Osteocyte (in vitro differentiated cells): ENCODE data around the gene HERC2. TPM values are rescaled to one million over a fixed set of nuclear protein-coding genes. Genes with fewer than 3 reads are reported as not detected.
"Not testable (repeated sequence)": the region's sequence is repeated elsewhere in the genome, so short reads cannot be mapped to it uniquely, and the experiment has no call there.

ENCODE experiments used
- DNase-seq: peaks from one replicate; pipeline ENCODE4 v3.0.0; 2021; ENCODE audit warnings: mixed read lengths; ENCODE audit not compliant: unreplicated experiment; ENCODE audit errors: extremely low spot score
- H3K27ac Mint-ChIP-seq: one replicate; pipeline ENCODE4 v1.8.0; 2021; ENCODE audit warnings: mild to moderate bottlenecking, mixed read lengths; ENCODE audit not compliant: unreplicated experiment
- H3K27me3 Mint-ChIP-seq: one replicate; pipeline ENCODE4 v1.8.0; 2021; ENCODE audit warnings: mixed read lengths; ENCODE audit not compliant: unreplicated experiment
- H3K36me3 Mint-ChIP-seq: one replicate; pipeline ENCODE4 v1.8.0; 2021; ENCODE audit warnings: mixed read lengths; ENCODE audit not compliant: unreplicated experiment
- H3K4me1 Mint-ChIP-seq: one replicate; pipeline ENCODE4 v1.8.0; 2021; ENCODE audit warnings: mixed read lengths; ENCODE audit not compliant: unreplicated experiment
- H3K4me3 Mint-ChIP-seq: one replicate; pipeline ENCODE4 v1.8.0; 2021; ENCODE audit warnings: mild to moderate bottlenecking, moderate library complexity, mixed read lengths; ENCODE audit not compliant: unreplicated experiment
- H3K9me3 Mint-ChIP-seq: one replicate; pipeline ENCODE4 v1.8.0; 2021; ENCODE audit warnings: mixed read lengths; ENCODE audit not compliant: unreplicated experiment
- CTCF ChIP-seq: fragments of 200-600 bp; sonication (generic); IDR thresholded peaks from 2 replicates; pipeline ENCODE4 v1.5.0; 2021; ENCODE audit warnings: antibody characterized with exemption, mild to moderate bottlenecking, moderate library complexity
- total RNA-seq: library from RNA; stranded (reverse); gene quantifications from 2 replicates; pipeline ENCODE4 v1.2.1, GENCODE V29; 2021

HERC2 gene
- total RNA-seq, 1 donor from 2014 or later = 89.2 TPM

- no peak for TF ChIP-seq CTCF
- H3K4me1 Mint-ChIP-seq = no peaks in the 10 kb centered on the region
- no peaks in the 10 kb centered on the region for H3K27me3 Mint-ChIP-seq
- peaks cover 5% of the 10 kb centered on the region for H3K9me3 Mint-ChIP-seq
- H3K27ac Mint-ChIP-seq = no peak overlapping the region
- DNase-seq = no peak
- H3K4me3 Mint-ChIP-seq = no peak overlapping the region
- H3K36me3 Mint-ChIP-seq = peaks cover 59% of the 10 kb centered on the region
These were observed 93.9 kb downstream of the HERC2 start for GRCh38 chr15:28228096-28228495.

- H3K9me3 Mint-ChIP-seq, H3K27me3 Mint-ChIP-seq, H3K4me3 Mint-ChIP-seq, DNase-seq, H3K27ac Mint-ChIP-seq, H3K4me1 Mint-ChIP-seq: not testable (repeated sequence)
- H3K36me3 Mint-ChIP-seq = peaks cover 53% of the 10 kb centered on the region
- peak; percentile 57 for TF ChIP-seq CTCF
These were observed 94.7 kb downstream of the HERC2 start for GRCh38 chr15:28227303-28227702.

- H3K4me3 Mint-ChIP-seq, H3K4me1 Mint-ChIP-seq, H3K9me3 Mint-ChIP-seq, H3K27ac Mint-ChIP-seq, DNase-seq, H3K27me3 Mint-ChIP-seq: not testable (repeated sequence)
- H3K36me3 Mint-ChIP-seq = peaks cover 49% of the 10 kb centered on the region
These were observed 99.4 kb downstream of the HERC2 start for GRCh38 chr15:28222612-28223011.

GRCh38 chr15:28221696-28222095 is 100.3 kb downstream of the HERC2 start:
- not testable (repeated sequence) for H3K4me1 Mint-ChIP-seq, H3K27me3 Mint-ChIP-seq, DNase-seq, H3K27ac Mint-ChIP-seq, H3K9me3 Mint-ChIP-seq, H3K4me3 Mint-ChIP-seq
- H3K36me3 Mint-ChIP-seq = peaks cover 42% of the 10 kb centered on the region

GRCh38 chr15:28219116-28219515 is 102.9 kb downstream of the HERC2 start:
- no peak for DNase-seq
- H3K4me1 Mint-ChIP-seq = no peaks in the 10 kb centered on the region

GRCh38 chr15:28216946-28217546 is 104.9 kb downstream of the HERC2 start:
- H3K4me1 Mint-ChIP-seq, DNase-seq, H3K27me3 Mint-ChIP-seq, H3K4me3 Mint-ChIP-seq, H3K9me3 Mint-ChIP-seq, H3K27ac Mint-ChIP-seq: not testable (repeated sequence)
- peaks cover 28% of the 10 kb centered on the region for H3K36me3 Mint-ChIP-seq

More at GRCh38 chr15:28219116-28219515, 102.9 kb downstream of the HERC2 start:
- no peak for TF ChIP-seq CTCF
- no peaks in the 10 kb centered on the region for H3K9me3 Mint-ChIP-seq
- H3K27me3 Mint-ChIP-seq = no peaks in the 10 kb centered on the region
- H3K36me3 Mint-ChIP-seq = peaks cover 26% of the 10 kb centered on the region
- H3K27ac Mint-ChIP-seq = no peak overlapping the region
- H3K4me3 Mint-ChIP-seq = no peak overlapping the region

- not testable (repeated sequence) for H3K27ac Mint-ChIP-seq, DNase-seq, H3K4me1 Mint-ChIP-seq, H3K27me3 Mint-ChIP-seq, H3K4me3 Mint-ChIP-seq, H3K9me3 Mint-ChIP-seq
- peaks cover 26% of the 10 kb centered on the region for H3K36me3 Mint-ChIP-seq
These were observed 106.5 kb downstream of the HERC2 start for GRCh38 chr15:28215521-28215920.

GRCh38 chr15:28214006-28214790 is 107.8 kb downstream of the HERC2 start:
- not testable (repeated sequence) for DNase-seq, H3K9me3 Mint-ChIP-seq, H3K27me3 Mint-ChIP-seq, H3K4me1 Mint-ChIP-seq, H3K4me3 Mint-ChIP-seq, H3K27ac Mint-ChIP-seq
- peaks cover 24% of the 10 kb centered on the region for H3K36me3 Mint-ChIP-seq

- H3K36me3 Mint-ChIP-seq = peaks cover 21% of the 10 kb centered on the region
- not testable (repeated sequence) for H3K4me1 Mint-ChIP-seq, H3K27ac Mint-ChIP-seq, H3K4me3 Mint-ChIP-seq, DNase-seq, H3K27me3 Mint-ChIP-seq, H3K9me3 Mint-ChIP-seq
These were observed 108.6 kb downstream of the HERC2 start for GRCh38 chr15:28213393-28213792.
